GM18505 (cell line): ENCODE data around the gene PAQR3.
A peak's percentile ranks its signal among the peaks of the same experiment; 100 is the strongest.
"Not testable (repeated sequence)": the region's sequence is repeated elsewhere in the genome, so short reads cannot be mapped to it uniquely, and the experiment has no call there.

ENCODE experiments used
- ATAC-seq: cut with Tn5 transposase; IDR thresholded peaks from one replicate; pipeline ENCODE4 v1.9.1; 2021; ENCODE audit not compliant: unreplicated experiment
- POLR2A ChIP-seq: IDR thresholded peaks from 4 replicates; pipeline ENCODE4 v1.6.1; 2011; ENCODE audit warnings: borderline replicate concordance; ENCODE audit not compliant: insufficient read depth, insufficient read length; ENCODE audit errors: extremely low read depth

Gene PAQR3

GRCh38 chr4:78945651-78946179, 6.5 kb upstream of the PAQR3 start:
- no peak for TF ChIP-seq POLR2A
- ATAC-seq, result no peak

- no peak for TF ChIP-seq POLR2A
Observed at GRCh38 chr4:78944381-78944780, 5.1 kb upstream of the PAQR3 start.

GRCh38 chr4:78940752-78941151, 1.5 kb upstream of the PAQR3 start:
- no peak for TF ChIP-seq POLR2A
- no peak for ATAC-seq

More at GRCh38 chr4:78944381-78944780, 5.1 kb upstream of the PAQR3 start:
- no peak for ATAC-seq

- peak; percentile 15 for ATAC-seq
Observed at GRCh38 chr4:78939667-78940008, 400 bp upstream of the PAQR3 start.

GRCh38 chr4:78938474-78938867, 767 bp downstream of the PAQR3 start:
- no peak for ATAC-seq
- TF ChIP-seq POLR2A, result no peak

More at GRCh38 chr4:78939667-78940008, 400 bp upstream of the PAQR3 start:
- no peak for TF ChIP-seq POLR2A

- no peak for ATAC-seq
- TF ChIP-seq POLR2A, result no peak
Observed at GRCh38 chr4:78937837-78938236, 1.4 kb downstream of the PAQR3 start.

GRCh38 chr4:78936989-78937388, 2.2 kb downstream of the PAQR3 start:
- no peak for TF ChIP-seq POLR2A

GRCh38 chr4:78930016-78930629, 9.1 kb downstream of the PAQR3 start:
- TF ChIP-seq POLR2A, result no peak

More at GRCh38 chr4:78936989-78937388, 2.2 kb downstream of the PAQR3 start:
- no peak for ATAC-seq

GRCh38 chr4:78928835-78929234, 10.4 kb downstream of the PAQR3 start:
- ATAC-seq, result no peak

More at GRCh38 chr4:78930016-78930629, 9.1 kb downstream of the PAQR3 start:
- ATAC-seq, result no peak

GRCh38 chr4:78926826-78927225, 12.4 kb downstream of the PAQR3 start:
- TF ChIP-seq POLR2A, result no peak
- ATAC-seq, result no peak

More at GRCh38 chr4:78928835-78929234, 10.4 kb downstream of the PAQR3 start:
- no peak for TF ChIP-seq POLR2A

GRCh38 chr4:78923464-78924312, 15.6 kb downstream of the PAQR3 start:
- no peak for ATAC-seq
- no peak for TF ChIP-seq POLR2A

GRCh38 chr4:78922207-78922606, 17.0 kb downstream of the PAQR3 start:
- no peak for TF ChIP-seq POLR2A
- ATAC-seq, result no peak

GRCh38 chr4:78910612-78911011, 28.6 kb downstream of the PAQR3 start:
- no peak for TF ChIP-seq POLR2A
- ATAC-seq, result no peak

- ATAC-seq, result not testable (repeated sequence)
Observed at GRCh38 chr4:78908974-78909373, 30.3 kb downstream of the PAQR3 start.
